Measurements from ENCODE around the gene TBL1X. TPM values are rescaled to one million over a fixed set of nuclear protein-coding genes. Genes with fewer than 3 reads are reported as not detected.
"Not testable (repeated sequence)": the region's sequence is repeated elsewhere in the genome, so short reads cannot be mapped to it uniquely, and the experiment has no call there.

Gene TBL1X
- total RNA-seq, 2 donors from 2014 or later = 8.0 to 18.6 TPM

DNA sequence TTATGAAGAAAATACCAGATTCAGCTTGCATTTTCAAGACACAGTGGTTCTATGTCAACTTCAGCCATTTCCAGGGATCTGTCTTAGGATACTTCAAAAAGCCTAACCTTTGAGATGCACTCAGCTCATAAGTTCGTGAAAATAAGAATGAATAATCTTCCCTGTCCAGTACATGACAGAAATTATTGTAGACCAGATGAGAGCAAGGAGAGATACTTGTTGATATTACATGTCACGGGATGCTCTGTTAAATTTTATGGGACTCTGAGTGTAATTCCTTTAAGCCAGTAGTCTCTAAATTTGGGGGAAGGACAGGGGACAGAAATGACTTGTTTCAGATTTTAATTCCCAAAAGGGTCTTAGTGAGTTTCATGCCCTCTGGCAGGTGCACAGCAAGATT lies 8.8 kb downstream of the TBL1X start:
- no peak for ATAC-seq (replicated peaks)
- Mint-ChIP-seq H3K36me3 (ENCODE audit: low read depth) (peaks cover 36% of the 10 kb centered on the region), H3K27me3 (no peaks in the 10 kb centered on the region)

DNA sequence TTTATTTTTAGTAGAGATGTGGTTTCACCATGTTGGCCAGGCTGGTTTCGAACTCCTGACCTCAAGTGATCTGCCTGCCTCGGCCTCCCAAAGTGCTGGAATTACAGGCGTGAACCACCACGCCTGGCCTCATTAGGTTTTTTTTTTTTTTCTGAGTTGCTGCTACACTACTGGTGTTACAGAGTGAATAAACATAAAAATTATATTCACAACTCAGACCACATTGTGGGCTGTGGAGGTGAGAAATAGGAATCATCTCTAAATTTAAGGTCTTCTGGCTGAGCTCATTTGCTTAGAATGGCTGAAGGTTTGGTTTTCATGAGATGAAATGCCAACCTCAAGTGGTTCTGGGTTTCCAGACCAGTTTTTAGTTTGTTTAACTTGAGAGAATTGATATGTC lies 10.6 kb downstream of the TBL1X start:
- not testable (repeated sequence) for H3K27ac Mint-ChIP-seq, H3K4me1 Mint-ChIP-seq, H3K27me3 Mint-ChIP-seq, H3K9me3 Mint-ChIP-seq, H3K4me3 Mint-ChIP-seq
- ATAC-seq (replicated peaks) = peak; percentile 49
- peaks cover 28% of the 10 kb centered on the region for H3K36me3 Mint-ChIP-seq (ENCODE audit: low read depth)

More for the DNA sequence above, 8.8 kb downstream of the TBL1X start:
- no peaks in the 10 kb centered on the region for H3K9me3 Mint-ChIP-seq
- H3K4me3 Mint-ChIP-seq = no peak overlapping the region
- no peak overlapping the region for H3K27ac Mint-ChIP-seq
- no peaks in the 10 kb centered on the region for H3K4me1 Mint-ChIP-seq

DNA sequence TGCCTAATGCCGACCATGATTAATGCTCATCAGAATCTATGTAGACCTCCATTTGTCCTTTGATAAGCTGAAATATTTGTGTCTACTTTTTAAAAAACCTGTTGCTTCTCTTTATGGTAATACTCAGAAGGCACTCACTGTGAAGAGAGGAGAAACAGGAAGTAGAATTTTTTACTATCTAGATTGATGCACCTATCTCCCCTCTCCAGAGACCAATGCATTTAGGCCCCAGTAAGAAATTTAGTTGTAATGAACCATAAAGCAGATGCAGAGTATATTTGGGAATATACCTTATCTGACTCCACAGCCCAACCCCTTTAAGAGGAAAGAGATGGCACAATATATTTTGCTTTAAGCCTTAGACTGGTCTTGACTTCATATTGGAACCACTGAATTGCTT lies 11.1 kb downstream of the TBL1X start:
- Mint-ChIP-seq H3K9me3 (no peaks in the 10 kb centered on the region), H3K27me3 (no peaks in the 10 kb centered on the region), H3K36me3 (ENCODE audit: low read depth) (peaks cover 23% of the 10 kb centered on the region), H3K4me3 (no peak overlapping the region), H3K27ac (no peak overlapping the region), H3K4me1 (no peaks in the 10 kb centered on the region)
- ATAC-seq (replicated peaks) = no peak

DNA sequence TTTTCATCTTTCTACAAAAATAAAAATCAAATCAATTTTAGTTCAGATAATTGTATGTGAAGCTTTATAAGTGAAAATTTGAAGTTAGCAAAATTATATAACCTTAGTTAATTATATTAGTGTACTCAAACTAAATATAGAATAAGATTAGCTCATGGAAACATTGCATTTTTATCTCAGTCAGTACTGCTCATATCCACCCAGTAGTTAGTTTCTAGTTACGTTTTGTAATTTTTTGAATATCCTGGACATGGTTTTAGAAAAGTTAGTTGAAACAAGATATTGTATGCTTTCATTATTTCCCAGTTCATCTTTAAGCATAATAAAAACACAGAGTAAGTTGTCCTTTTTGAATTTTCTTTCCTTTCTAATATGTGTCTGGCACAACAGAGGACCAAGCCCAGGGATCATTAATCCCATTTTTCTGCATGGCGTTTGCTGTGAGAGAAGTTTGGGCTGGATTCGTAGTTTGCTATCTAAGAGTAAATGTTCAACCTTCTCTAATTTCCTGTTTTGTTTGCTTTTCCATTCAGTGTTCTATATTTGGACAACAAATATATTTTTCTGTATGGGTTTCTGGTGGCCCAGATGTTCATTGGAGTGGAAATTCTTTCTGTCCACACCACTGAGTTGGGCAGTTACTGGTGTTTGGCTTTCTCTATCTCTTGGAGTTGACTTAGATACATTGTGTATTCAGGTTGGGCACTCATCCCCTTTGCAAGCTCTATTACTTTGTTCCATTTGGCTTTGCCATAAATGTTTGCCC lies 12.1 kb downstream of the TBL1X start:
- no peaks in the 10 kb centered on the region for H3K27me3 Mint-ChIP-seq
- ATAC-seq (replicated peaks) = no peak
- peaks cover 25% of the 10 kb centered on the region for H3K36me3 Mint-ChIP-seq (ENCODE audit: low read depth)
- no peak overlapping the region for H3K27ac Mint-ChIP-seq
- no peaks in the 10 kb centered on the region for H3K9me3 Mint-ChIP-seq
- no peak overlapping the region for H3K4me3 Mint-ChIP-seq
- H3K4me1 Mint-ChIP-seq = no peaks in the 10 kb centered on the region

DNA sequence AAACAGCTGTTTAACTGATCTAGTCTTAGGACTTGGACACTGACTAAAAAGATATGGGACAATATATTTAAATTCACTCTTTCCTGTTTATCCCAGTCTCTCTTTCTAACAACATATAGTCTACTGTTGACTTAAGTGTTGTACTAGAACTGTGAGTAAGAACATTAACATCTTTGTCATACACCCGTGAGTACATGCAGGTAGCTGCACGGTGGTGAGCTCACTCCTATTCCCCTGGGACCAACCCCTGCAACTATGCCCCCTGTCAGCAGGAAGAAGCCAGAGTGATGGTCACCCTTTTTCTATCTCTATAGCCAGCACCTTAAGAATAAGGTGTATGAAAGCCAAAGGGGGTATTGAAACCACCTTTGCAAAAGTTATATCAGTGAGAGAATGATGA lies 17.6 kb downstream of the TBL1X start:
- H3K27ac Mint-ChIP-seq = peak overlapping the region; percentile 30
- no peaks in the 10 kb centered on the region for H3K27me3 Mint-ChIP-seq
- no peak for ATAC-seq (replicated peaks)
- H3K4me3 Mint-ChIP-seq = no peak overlapping the region
- H3K4me1 Mint-ChIP-seq = peaks cover 4% of the 10 kb centered on the region
- H3K36me3 Mint-ChIP-seq (ENCODE audit: low read depth) = peaks cover 10% of the 10 kb centered on the region
- H3K9me3 Mint-ChIP-seq = no peaks in the 10 kb centered on the region

DNA sequence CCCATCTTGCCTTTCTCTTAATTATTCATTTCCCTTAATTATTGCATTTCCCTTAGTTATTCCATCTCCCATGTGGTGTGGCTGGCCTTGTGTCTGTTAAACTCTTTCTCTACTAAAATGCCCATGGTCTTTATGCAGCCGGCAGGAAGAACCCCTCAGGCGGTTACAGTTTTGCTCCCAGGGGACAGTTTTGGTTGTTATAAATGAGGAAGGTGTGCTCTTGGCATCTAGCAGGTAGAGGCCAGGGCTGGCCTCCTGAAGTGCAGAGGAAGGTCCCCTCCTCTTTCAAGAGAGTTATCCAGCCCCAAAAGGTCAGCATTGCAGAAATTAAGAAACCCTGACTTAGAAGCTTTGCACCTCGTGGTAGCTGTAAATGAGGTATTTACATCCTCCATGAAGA lies 18.0 kb downstream of the TBL1X start:
- no peak for ATAC-seq (replicated peaks)
- Mint-ChIP-seq H3K27ac (peak overlapping the region; percentile 30), H3K9me3 (no peaks in the 10 kb centered on the region), H3K4me1 (peaks cover 4% of the 10 kb centered on the region), H3K36me3 (ENCODE audit: low read depth) (peaks cover 10% of the 10 kb centered on the region), H3K4me3 (no peak overlapping the region), H3K27me3 (no peaks in the 10 kb centered on the region)

DNA sequence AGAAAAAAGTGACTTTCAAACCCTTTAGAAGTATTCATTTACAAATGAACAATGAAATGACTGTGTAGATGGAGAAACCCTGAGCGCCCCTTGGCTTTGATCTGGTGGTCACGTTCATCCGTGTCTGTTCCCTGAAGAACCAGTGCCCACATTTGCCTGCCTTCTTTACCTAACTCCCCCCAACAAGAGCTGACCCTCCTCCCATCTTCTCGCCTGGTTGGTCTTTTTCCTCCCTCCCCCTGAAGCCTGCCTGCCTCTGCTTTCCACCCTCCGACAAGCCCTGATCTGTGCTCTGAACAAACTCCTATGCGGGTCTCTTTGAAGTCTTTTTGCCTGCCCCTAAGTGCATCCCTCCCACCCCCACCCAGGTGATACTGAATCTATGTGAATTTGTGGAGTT lies 18.5 kb downstream of the TBL1X start:
- Mint-ChIP-seq H3K4me3 (no peak overlapping the region), H3K27me3 (no peaks in the 10 kb centered on the region), H3K4me1 (peaks cover 4% of the 10 kb centered on the region), H3K9me3 (no peaks in the 10 kb centered on the region), H3K36me3 (ENCODE audit: low read depth) (peaks cover 10% of the 10 kb centered on the region), H3K27ac (no peak overlapping the region)
- no peak for ATAC-seq (replicated peaks)

DNA sequence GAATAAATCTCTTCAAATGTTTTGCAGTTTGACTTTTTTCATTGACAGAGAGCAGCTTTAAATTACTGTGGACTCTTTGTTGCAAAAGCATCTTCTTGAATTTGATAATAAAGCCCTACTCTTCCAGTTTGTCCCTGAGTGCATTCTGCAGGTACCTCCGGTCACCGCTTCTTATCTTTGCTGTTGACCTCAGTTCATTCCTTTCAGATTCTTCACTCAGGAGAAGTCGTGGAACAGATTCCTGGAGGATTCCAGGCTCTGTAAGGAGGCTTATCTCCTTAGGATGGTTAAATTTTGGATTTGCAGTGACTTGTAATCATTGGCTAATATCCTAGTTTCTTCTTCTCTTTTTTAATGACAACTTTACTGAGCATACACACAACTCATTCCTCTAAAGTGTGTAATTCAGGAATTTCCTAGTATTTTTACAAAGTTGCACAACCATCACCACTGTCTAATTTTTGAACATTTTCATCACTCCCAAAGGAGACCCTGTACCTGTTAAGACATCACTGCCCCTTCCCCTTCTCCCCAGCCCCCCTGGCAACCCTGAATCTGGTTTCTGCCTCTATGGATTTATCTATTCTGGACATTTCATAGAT lies 22.0 kb downstream of the TBL1X start:
- H3K27ac Mint-ChIP-seq = no peak overlapping the region
- no peaks in the 10 kb centered on the region for H3K9me3 Mint-ChIP-seq
- H3K36me3 Mint-ChIP-seq (ENCODE audit: low read depth) = peaks cover 5% of the 10 kb centered on the region
- no peak for ATAC-seq (replicated peaks)
- H3K4me3 Mint-ChIP-seq = no peak overlapping the region
- H3K27me3 Mint-ChIP-seq = no peaks in the 10 kb centered on the region
- H3K4me1 Mint-ChIP-seq = peaks cover 4% of the 10 kb centered on the region

DNA sequence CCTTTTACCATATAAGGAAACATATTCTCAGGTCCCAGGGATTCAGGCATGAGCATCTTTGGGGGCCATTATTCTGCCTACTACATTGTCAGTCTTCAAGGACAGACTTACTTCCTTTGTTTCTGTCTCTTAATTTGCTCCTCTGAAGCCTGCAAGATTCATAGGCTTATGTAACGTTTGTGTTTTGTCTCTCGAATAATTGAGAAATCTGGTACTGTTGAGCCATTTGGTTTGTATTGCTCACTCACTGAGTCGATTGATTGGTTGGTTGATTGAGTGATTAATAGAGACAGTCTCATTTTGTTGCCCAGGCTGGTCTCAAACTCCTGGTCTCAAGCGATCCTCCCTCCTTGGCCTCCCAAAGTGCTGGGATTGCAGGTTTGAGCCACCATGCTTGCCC lies 23.7 kb downstream of the TBL1X start:
- ATAC-seq (replicated peaks) = no peak
- H3K36me3 Mint-ChIP-seq (ENCODE audit: low read depth) = no peaks in the 10 kb centered on the region
- peaks cover 2% of the 10 kb centered on the region for H3K4me1 Mint-ChIP-seq
- no peaks in the 10 kb centered on the region for H3K9me3 Mint-ChIP-seq
- no peaks in the 10 kb centered on the region for H3K27me3 Mint-ChIP-seq
- no peak overlapping the region for H3K4me3 Mint-ChIP-seq
- no peak overlapping the region for H3K27ac Mint-ChIP-seq

DNA sequence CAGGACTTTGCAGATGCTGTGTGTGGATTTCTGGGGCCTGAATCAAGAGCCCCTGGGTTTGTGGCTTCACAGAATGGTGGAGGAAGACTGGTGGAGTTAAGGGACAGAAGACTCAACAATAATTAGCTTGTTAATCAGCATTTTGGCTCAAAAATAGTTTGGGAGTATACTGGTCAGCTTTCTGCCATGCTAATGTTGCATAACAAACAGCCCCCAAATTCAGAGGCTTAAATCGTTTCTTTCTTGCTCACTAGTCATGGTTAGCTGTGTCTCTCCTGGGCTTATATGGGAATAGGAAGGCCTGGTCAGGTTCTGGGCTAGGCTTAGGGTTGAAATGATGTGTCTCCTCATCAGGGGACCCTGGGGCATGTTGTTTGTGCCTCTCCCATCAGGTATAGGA lies 24.4 kb downstream of the TBL1X start:
- Mint-ChIP-seq H3K4me1 (no peaks in the 10 kb centered on the region), H3K9me3 (no peaks in the 10 kb centered on the region), H3K36me3 (ENCODE audit: low read depth) (no peaks in the 10 kb centered on the region), H3K27ac (no peak overlapping the region), H3K27me3 (no peaks in the 10 kb centered on the region), H3K4me3 (no peak overlapping the region)
- ATAC-seq (replicated peaks) = no peak

DNA sequence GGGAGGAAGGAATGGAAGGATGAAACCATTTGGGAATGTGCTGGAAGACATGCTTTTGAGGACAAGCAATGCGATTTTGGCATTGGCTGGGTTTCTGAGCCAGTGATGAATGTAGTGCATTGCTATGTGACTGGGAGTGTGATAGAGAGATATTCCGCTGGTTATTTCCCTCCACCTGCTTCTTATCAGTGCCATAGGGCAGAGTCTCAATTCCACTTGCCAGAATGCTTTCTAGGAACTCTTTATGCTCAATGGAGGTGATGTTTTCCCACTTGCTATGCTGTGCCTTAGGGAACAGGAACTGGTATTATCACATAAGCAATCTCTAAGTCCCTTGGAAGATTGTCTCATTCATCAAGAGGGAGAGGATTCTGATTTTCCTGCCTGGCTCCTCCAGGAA lies 28.0 kb downstream of the TBL1X start:
- no peak overlapping the region for H3K4me3 Mint-ChIP-seq
- peaks cover 8% of the 10 kb centered on the region for H3K36me3 Mint-ChIP-seq (ENCODE audit: low read depth)
- ATAC-seq (replicated peaks) = no peak
- no peak overlapping the region for H3K27ac Mint-ChIP-seq
- no peaks in the 10 kb centered on the region for H3K4me1 Mint-ChIP-seq
- no peaks in the 10 kb centered on the region for H3K9me3 Mint-ChIP-seq
- no peaks in the 10 kb centered on the region for H3K27me3 Mint-ChIP-seq

DNA sequence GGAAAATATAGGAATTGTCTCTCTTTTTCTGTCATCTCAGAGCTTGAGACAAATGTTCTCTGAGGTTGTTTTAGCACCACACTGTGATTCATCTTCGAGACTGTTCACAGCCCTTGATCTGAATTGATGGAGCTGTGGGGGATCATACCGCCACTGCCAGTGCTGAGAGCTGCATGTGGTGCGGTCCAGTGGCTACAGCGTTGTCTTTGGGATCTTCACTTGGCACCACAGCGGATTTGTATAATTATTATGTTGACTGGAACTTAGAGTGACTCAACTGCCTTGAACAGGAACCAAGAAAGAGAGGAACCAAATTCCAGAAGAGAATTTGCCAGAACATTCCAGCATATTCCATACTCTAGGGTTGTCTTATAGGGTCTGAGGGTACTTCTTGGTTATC lies 29.1 kb downstream of the TBL1X start:
- no peak for ATAC-seq (replicated peaks)
- Mint-ChIP-seq H3K27me3 (no peaks in the 10 kb centered on the region), H3K27ac (no peak overlapping the region), H3K9me3 (no peaks in the 10 kb centered on the region), H3K36me3 (ENCODE audit: low read depth) (peaks cover 8% of the 10 kb centered on the region), H3K4me3 (no peak overlapping the region), H3K4me1 (no peaks in the 10 kb centered on the region)

DNA sequence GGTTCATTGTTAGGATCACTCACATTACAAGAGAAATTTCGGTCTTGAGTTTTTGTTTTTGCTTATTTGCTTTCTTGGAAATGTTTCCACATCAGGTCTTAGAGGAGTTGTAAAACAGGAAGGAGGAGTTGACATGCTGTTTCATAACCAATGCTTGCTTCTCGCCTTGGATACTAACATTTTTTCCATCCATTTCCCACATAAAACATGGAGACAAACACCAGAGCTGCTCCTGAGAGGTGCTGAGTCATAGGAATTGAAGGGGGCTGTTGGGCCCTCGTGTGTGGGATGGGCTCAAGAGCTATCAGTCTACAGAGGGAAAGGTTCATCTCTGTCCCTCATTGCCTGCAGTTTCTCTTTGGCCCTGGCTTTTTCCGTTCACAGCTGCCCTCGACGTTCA lies 29.9 kb downstream of the TBL1X start:
- no peak for ATAC-seq (replicated peaks)
- H3K4me3 Mint-ChIP-seq = no peak overlapping the region
- H3K9me3 Mint-ChIP-seq = no peaks in the 10 kb centered on the region
- H3K4me1 Mint-ChIP-seq = peaks cover 5% of the 10 kb centered on the region
- no peaks in the 10 kb centered on the region for H3K27me3 Mint-ChIP-seq
- peaks cover 8% of the 10 kb centered on the region for H3K36me3 Mint-ChIP-seq (ENCODE audit: low read depth)
- no peak overlapping the region for H3K27ac Mint-ChIP-seq

DNA sequence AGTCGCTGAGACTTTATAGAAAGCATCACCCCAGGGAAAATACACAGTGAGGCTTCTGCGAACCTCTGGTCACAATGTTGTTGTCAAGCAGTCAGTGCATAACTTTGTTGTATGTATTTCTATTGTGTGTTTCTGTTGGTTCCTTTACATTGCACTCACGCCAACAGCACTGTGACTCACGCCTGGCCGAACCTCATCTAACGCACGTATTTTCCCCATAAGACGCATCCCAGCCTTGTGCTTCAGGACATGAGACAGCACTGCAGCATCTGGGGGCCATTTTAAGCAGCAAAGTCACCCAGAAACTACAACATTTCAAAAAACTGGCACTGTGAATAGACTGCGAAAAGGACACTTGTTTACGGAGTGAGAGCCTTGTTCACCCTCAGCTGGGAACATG lies 30.6 kb downstream of the TBL1X start:
- H3K27ac Mint-ChIP-seq = no peak overlapping the region
- no peak for ATAC-seq (replicated peaks)
- no peaks in the 10 kb centered on the region for H3K9me3 Mint-ChIP-seq
- peaks cover 5% of the 10 kb centered on the region for H3K4me1 Mint-ChIP-seq
- H3K36me3 Mint-ChIP-seq (ENCODE audit: low read depth) = peaks cover 8% of the 10 kb centered on the region
- no peak overlapping the region for H3K4me3 Mint-ChIP-seq
- no peaks in the 10 kb centered on the region for H3K27me3 Mint-ChIP-seq

DNA sequence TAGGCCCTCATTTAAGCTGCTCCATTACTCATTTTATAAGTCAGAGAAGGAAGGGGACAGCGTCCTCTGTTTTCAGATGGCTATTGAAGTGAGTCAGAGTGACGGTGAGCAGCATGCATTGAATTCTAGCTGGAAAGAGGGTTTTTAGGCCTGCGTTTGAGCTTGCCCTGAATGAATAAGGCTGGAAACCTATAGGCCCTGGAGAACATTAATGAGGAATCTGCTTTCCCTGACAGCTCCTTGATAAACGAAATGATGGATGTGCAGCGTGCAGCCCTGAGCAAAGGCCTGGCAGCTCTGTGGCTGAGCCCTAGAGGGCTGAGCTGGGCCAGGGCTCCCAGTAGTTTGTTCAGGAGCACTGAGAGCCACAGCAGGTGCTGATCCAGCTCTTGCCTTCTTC lies 33.4 kb downstream of the TBL1X start:
- Mint-ChIP-seq H3K27me3 (no peaks in the 10 kb centered on the region), H3K4me3 (no peak overlapping the region), H3K27ac (no peak overlapping the region), H3K36me3 (ENCODE audit: low read depth) (peaks cover 24% of the 10 kb centered on the region), H3K9me3 (no peaks in the 10 kb centered on the region), H3K4me1 (peaks cover 5% of the 10 kb centered on the region)
- ATAC-seq (replicated peaks) = no peak
